ENCODE measurements around the gene PROX1.

- no peak for TF ChIP-seq JUND (IDR thresholded peaks at IDR 0.05; ENCODE audit: low read length)
- no peak for TF ChIP-seq SP1 (IDR thresholded peaks at IDR 0.05; ENCODE audit: low read depth, low read length)
- TF ChIP-seq POLR2AphosphoS5 (IDR thresholded peaks at IDR 0.05; ENCODE audit: low read depth, low read length), result no peak
- TF ChIP-seq, protein P1, sequence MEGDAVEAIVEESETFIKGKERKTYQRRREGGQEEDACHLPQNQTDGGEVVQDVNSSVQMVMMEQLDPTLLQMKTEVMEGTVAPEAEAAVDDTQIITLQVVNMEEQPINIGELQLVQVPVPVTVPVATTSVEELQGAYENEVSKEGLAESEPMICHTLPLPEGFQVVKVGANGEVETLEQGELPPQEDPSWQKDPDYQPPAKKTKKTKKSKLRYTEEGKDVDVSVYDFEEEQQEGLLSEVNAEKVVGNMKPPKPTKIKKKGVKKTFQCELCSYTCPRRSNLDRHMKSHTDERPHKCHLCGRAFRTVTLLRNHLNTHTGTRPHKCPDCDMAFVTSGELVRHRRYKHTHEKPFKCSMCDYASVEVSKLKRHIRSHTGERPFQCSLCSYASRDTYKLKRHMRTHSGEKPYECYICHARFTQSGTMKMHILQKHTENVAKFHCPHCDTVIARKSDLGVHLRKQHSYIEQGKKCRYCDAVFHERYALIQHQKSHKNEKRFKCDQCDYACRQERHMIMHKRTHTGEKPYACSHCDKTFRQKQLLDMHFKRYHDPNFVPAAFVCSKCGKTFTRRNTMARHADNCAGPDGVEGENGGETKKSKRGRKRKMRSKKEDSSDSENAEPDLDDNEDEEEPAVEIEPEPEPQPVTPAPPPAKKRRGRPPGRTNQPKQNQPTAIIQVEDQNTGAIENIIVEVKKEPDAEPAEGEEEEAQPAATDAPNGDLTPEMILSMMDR (IDR thresholded peaks at IDR 0.05; ENCODE audit: control extremely low read depth in 1 of 3, insufficient read depth in 1 of 3, low read depth in 1 of 3, low read length in 3 of 3), result no peak
- no peak; a peak in 1 of 4 replicates for TF ChIP-seq RAD21 (IDR thresholded peaks at IDR 0.05 in 1 of 2, conservative IDR thresholded peaks at IDR 0.05 in 1 of 2; ENCODE audit: low read depth in 2 of 2, low read length in 2 of 2)
- TF ChIP-seq EGR1 (IDR thresholded peaks at IDR 0.05; ENCODE audit: borderline replicate concordance, low read depth, low read length), result 0 out of 2 replicates have a peak, but pooled peaks have one; percentile 12
Measured at GRCh38 chr1:213987927-213988506, at the start of gene PROX1.
